ENCODE results near the gene PXDN.

DNA sequence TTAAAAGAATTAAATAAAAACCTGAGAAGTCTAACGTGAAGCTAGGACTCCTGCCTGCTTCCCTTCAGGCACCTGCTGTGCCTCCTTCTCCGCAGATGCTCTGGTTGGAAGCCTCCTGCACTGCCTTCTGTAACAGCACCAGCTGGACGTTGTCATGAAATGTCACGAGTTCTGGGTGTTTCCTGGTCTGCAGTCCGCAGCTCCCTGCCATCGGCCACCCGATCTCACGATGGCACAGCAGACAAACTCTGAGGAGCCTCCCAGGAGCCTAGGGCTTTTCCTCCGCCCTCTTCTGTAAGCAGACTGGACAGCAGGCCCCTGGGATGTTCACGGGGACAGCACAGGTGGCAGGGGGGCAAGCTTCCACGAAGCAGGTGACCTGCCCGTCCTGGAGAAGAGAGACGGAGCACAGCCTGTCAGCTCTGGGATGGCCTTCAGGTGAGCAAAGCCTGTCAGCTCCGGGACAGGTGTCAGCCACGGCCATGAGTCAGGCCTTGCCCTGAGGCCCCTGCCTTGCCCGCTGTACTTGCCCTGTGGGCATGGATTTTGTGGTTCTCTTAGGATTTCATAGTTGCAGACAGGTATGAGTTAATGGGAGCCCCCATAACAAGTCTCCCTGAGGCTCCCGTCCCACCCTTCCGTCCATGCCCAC is 110.3 kb downstream of the PXDN start:
- no peak for TF ChIP-seq ESRRG (CRISPR knock-in tag; IDR thresholded peaks at IDR 0.05)
- no peak for TF ChIP-seq ZFP3 (CRISPR knock-in tag; IDR thresholded peaks at IDR 0.05)
